ENCODE measurements around the gene RPL27A.

GRCh38 chr11:8701891-8702597, 19.5 kb downstream of the RPL27A start:
- TF ChIP-seq, protein P1, sequence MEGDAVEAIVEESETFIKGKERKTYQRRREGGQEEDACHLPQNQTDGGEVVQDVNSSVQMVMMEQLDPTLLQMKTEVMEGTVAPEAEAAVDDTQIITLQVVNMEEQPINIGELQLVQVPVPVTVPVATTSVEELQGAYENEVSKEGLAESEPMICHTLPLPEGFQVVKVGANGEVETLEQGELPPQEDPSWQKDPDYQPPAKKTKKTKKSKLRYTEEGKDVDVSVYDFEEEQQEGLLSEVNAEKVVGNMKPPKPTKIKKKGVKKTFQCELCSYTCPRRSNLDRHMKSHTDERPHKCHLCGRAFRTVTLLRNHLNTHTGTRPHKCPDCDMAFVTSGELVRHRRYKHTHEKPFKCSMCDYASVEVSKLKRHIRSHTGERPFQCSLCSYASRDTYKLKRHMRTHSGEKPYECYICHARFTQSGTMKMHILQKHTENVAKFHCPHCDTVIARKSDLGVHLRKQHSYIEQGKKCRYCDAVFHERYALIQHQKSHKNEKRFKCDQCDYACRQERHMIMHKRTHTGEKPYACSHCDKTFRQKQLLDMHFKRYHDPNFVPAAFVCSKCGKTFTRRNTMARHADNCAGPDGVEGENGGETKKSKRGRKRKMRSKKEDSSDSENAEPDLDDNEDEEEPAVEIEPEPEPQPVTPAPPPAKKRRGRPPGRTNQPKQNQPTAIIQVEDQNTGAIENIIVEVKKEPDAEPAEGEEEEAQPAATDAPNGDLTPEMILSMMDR (IDR thresholded peaks at IDR 0.05): no peak
- no peak for TF ChIP-seq POLR2A (IDR thresholded peaks at IDR 0.05)

Data from transverse colon (tissue), 3 donors.